NCI-H1105 (cell line): ENCODE results near the gene OGDH.

Experiments
- DNase-seq: peaks from one replicate; lab custom pipeline; 2025; lab: John Stamatoyannopoulos, UW

Gene OGDH

DNA sequence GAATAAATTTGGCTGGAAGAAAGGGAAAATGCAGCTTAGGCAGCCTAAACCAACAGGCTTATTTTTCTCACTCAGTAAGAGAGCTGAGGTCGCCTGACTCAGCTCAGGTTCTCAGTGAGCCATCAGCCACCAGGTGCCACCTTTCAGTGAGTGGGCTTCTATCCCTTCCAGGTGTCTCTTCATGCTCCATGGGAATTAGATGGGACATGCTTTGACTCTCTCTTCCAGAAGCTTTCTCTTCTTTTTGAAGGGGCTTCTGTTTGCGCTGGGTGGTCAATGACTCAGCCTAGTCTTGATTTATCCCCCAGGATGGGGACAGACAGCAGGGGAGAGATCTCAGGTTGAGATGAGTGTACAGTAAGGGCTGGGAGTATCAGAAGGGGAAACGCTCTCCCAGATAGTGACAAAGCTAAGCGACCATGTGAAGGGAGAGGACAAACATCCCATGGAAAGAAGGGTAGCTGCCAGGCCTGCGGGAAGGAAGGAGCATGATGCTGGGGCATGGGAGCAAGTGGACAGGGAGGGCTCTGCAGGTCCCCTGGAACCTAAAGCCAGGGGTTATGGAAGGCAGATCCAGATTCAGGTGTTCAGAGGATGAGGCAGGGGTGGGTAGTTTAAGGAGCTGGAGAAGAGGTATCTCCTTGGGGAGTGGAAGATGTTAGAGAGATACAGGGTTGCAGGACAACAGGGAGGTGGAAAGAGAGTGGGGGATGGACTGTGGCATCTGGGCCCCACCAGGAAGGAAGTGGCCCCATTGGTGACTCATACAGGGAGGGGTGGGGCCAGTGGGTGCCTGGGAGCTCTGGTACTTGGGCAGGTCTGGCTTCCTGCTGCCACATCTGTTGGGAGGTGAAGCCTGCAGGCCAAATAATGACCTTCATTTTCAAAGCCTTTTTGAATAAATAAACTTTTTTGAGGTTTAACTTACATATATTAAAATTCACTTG lies 32.5 kb downstream of the OGDH start:
- no peak for DNase-seq

DNA sequence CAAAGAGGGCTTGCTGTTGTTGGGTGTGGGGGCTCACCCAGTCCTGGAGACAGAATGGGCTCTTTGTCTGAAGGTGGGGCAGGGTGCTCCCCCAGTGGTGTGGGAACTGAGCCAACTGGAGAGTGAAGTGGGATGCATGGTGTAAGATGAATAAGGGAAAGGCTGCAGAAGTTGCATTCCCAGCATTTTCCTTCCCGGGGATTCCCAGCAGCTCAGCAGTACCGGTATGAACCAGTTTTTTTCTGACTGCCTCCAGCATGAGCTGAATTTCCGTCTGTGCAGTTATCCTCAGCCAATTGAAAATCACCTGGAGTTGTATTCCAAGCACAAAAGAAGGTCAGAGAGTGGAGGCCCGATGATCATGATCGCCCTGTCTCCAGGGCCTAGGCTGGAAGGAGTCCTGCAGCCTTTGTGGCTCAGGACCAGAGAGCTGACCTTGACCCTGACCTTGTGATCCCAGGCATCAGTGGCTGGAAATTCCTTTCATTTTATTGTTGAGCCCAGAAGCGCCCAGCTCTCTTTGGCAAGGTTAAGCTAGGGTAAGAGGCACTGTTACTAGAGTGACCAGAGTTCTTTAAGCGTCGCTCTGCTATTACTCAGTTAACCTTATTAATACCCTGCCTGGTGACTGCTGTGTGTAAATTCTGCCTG lies 33.4 kb downstream of the OGDH start:
- DNase-seq = no peak

DNA sequence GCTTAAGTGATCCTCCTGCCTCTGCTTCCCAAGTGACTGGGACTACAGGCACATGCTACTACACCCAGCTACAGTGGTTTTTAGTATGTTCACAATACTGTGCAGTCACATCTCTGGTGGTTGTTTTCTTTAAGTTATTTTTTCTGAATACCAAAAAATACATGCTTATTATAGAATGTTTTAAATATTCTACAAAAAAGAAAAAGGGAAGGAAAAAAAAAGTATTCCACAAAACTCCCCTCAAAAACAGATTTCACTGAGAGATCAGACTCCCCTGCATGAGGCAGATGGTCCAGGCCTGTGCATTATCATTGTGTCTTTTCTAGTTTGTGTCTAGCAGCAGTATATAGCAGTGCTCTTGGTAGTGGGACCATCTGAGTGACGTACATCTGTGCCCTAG lies 36.8 kb downstream of the OGDH start:
- no peak for DNase-seq

DNA sequence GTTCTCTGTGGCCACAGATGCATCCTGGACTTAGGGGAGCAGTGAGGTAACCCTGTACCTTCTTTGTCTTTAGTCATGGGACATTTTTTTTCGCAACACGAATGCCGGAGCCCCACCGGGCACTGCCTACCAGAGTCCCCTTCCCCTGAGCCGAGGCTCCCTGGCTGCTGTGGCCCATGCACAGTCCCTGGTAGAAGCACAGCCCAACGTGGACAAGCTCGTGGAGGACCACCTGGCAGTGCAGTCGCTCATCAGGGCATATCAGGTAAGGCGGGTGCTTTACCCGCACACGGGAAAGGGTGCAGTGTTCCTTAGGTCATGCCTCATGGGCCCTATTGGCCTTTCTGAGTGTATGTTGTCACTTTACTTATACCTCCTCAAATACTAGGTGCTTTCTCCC lies 38.8 kb downstream of the OGDH start:
- DNase-seq = no peak

DNA sequence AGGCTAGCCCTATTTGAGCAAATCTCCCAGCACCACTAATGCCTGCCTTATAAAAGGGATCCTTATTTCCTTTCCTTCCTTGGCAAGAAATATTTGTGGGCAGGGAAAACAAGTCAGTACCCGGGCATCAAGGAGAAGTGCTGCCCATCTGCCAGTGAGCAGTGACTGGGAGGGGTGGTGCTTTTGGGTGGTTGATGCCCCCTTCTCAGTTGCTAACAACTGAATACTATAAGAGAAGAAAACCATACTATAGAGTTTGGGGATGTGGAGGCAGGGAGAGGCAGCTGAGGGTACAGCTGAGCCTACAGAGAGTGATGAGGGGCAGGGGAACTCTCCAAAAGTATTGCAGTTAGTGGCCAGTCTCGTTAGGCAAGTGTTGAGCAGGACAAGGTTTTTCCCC lies 39.3 kb downstream of the OGDH start:
- DNase-seq = no peak

DNA sequence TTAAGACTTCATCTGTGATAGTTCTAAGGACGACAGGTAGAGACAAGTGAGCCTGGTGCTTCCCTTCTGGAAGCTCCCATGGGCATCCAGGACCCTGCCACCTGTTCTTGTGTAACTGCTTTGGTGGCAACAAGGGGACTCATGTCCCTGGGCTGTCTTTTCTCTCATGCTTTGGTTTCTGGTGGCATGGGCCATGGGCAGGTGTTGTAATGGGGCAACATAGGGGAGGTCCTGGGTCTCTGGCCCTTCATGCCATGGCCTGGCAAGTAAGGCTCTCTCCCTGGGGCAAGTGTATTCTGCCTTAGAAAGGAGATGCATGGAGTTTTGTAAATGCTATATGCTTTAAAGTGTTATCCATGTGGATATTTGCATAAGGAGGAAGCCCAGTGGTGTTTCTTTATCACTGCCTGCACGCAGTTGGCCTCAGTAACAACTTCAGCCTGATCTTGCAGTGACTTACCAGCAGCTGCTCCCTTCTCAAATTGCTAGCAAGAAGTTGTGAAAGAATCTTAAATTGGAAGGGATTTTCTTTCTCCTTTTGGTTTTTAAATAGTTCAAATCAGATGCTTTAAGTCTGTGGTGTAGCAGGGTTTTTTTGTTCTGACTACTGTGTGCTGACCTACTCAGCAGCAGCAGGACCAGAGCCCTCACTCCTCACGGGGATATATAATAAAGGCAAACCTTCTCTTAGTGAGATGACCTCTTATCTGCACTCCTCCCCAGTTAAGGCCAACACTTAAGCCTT lies 39.9 kb downstream of the OGDH start:
- no peak for DNase-seq

DNA sequence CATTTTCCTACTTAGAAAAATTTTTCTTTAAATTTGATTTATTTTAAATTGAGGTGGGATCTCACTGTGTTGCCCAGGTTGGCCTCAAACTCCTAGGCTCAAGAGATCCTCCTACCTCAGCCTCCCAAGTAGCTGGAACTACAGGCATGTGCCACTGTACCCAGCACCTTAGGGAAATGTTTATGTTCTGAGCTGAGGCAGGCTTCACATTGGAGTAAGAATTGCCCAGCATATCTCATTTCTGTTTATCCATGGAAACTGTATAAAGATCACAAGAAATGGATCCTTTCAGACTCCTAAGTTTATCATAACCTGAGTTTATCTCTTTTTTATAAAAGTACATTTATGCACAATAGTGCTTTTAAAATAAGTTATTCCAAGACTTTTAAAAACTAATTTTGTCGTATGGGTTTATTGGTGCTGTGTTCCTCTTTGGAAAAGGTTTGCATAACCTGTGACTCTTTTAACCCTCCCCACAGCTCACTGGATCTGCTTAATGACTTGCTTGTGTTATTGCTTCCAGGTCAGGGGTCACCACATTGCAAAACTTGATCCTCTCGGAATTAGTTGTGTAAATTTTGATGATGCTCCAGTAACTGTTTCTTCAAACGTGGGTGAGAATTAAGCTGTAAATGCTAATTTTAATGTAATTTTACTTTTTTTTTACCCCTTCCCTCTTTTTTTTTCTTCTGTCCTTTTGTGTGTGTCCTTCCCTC lies 40.7 kb downstream of the OGDH start:
- DNase-seq = no peak

DNA sequence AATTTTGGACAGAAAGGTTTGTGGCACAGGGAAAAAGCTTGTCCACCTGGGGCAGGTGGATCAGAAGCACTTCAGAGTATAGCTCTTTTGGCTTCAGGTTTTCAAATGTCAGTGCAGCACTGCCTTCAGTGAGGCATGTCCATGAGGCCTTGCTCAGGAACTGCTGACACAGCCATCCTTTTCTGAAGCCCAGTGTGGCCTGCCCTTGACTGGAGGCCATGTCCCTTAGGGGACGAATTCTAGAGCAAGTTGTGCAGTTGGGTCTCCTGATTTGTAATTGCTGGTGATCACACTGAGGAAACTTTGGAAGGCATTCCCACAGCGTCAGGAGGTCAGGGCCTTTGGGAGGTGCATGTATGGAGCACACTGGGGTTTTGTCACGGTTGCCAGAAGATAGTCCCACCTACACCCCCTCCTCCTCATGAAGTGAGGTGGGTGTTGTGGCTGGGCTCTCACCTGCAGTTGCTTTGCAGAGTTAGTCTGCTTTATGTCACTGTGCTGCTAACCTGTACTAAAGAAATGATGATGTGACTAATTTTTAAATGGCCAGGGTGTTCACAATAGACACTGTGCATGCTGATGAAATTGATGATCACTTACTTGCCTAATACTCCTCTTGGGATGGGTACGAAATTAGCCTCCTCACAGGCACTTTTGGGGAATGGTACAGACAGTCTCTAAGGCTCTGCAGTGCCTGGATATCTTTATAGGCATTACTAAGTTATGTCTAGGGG lies 41.7 kb downstream of the OGDH start:
- no peak for DNase-seq

DNA sequence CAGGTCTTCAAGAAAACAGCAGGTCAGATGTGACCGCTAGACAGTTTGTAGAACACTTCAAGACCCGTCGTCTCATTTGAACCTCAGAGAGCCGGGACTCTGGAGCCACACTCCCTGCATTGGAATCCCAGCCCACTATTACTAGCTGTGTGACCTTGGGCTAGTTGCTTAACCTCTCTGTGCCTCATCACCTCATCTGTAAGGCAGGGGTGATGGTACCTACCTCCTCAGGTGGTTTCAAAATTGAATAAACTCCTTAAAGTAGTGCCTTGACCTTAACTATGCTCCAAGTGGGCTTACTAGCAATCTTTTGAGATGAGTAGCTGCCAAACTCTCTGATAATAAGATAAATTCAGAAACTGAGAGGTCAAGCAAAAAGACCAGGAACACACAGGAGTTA lies 43.8 kb downstream of the OGDH start:
- DNase-seq = no peak

DNA sequence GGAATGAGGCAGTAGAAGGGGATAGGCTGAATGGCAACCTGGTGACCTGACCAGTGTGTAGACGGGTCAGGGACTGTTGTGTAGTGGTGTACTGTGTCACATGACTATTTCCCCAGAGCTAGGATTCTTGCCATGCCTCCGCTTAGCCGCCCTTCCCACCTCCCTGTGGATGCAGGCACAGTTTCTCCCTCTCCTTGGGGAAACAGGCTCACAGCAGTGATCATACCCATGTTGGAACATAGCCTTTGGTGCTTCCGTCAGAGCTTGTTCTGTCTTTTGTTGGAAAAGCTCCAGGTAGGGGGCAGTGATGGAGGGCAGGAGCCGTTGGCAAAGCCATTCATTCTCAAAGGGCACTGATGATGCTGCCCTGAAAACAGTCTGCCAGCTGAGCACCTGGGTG lies 44.3 kb downstream of the OGDH start:
- no peak for DNase-seq

DNA sequence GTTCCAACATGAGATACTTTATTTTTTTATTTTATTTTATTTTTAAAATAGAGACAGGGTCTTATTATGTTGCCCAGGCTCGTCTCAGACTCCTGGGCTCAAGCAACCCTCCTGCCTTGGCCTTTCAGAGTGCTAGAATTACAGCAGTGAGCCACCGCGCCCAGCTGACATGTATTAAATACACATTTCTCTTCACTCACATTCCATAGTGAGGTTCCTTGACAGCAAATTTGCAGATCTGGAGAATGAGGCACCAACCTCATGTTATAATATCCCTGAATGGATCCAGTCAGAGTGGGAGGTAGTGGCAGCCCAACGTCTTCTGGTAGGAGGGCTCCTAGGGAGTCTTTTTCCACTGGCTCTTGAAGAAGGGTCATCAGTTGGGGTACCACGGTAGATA lies 46.1 kb downstream of the OGDH start:
- DNase-seq = no peak

DNA sequence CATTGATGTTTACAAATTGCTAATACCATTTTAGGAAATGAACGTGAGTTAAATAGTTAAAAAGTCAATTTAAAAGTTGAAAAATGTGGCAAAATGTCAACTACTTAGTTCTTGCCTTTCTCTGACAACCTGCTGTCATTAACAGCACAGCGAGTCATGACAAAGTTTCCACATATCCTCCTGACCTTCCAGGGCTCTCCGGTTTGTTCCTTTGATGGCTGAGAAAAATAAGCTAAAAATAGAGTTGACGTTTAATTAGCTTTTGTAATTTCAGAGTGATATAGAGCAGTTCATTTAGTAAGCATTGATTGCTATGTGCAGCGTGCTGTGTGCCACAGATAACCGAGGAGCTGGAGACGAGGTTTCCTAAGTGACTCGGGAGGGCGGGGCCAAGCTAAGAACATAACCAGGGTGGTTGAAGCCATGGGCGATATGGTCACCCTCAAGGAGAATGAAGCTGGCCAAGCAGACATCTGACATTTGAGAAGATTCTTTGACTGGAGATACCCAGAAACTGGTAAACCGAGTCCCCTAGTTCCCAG lies 47.9 kb downstream of the OGDH start:
- no peak for DNase-seq

DNA sequence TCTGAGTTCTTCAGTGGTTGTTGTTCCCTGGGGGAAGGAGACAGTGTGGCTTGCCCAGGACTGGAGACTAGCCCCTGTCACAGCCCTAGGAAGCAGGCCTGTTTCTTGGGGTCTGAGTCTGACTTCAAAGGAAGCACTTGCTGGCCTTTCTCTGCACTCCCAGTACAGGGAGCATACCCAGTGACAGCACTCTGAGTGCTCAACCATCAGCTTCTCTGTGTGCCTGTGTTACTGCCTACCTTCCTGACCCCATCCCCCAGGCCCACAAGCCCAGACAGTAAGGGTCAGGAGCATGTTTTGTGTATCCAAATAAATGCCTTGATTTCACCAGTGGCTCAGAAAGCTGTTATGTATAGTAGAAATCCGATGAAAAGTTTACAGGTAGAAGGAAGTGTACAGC lies 48.9 kb downstream of the OGDH start:
- DNase-seq = no peak

DNA sequence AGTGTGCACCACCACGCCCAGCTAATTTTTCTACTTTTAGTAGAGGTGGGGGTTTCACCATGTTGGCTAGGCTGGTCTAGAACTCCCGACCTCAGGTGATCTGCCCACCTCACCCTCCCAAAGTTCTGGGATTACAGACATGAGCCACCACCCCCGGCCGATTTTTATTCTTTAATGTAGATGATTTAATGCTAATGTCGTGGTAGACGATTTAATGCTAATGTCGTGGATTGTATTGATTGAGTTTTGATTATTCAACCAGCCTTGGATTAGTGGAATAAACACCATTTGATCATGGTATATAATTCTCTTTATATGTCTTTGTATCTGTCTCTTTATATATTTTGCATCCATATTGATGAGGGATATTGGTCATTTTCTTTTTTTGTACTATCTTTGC lies 52.6 kb downstream of the OGDH start:
- DNase-seq = no peak

DNA sequence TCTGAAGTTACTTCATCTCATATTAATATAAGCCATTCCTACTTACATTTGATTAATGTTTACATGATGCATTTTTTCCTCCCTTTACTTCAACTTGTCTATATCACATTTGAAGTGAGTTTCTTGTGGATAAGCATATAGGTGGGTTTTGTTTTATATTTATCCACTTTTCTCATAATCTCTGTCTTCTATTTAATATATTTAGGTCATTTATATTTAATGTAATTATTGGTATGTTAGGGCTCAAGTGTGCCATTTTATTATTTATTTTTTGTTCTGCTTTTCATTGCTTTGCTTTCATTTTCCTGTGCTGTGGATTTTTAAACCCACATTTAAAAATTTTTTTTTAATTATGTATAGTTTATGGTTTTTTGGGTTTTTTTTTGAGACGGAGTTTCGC lies 54.8 kb downstream of the OGDH start:
- no peak for DNase-seq

DNA sequence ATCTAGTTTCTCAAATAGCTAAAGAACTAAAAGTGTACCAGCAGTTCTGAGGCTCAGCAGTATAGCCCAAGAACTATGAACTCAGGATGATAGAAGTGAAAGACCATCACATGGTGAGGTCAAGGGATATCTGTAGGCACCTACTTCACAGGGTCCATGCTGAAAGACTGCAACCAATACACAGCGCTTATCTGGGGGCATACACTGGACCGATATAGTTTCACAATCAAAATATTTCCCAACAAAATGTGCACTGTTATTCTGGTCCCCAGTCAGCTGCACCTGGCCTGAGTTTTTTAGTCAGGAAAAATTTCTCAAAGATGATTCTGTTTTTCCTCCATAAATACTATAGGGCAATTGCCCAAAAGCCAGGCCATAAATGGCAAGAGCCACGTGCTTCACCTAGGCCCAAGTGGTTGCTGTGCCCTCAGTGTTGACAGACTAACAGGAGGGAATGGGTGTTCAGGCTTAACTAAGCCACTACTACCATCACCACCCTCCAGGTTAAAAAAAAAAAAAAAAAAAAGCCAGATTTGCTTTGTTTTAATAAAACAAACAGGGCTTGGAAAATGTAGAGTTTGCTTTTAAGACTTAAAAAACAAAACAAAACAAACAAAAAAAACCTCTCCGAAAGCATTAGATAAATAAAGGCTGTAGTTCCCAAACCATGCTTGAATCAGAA lies 58.5 kb downstream of the OGDH start:
- DNase-seq = no peak

DNA sequence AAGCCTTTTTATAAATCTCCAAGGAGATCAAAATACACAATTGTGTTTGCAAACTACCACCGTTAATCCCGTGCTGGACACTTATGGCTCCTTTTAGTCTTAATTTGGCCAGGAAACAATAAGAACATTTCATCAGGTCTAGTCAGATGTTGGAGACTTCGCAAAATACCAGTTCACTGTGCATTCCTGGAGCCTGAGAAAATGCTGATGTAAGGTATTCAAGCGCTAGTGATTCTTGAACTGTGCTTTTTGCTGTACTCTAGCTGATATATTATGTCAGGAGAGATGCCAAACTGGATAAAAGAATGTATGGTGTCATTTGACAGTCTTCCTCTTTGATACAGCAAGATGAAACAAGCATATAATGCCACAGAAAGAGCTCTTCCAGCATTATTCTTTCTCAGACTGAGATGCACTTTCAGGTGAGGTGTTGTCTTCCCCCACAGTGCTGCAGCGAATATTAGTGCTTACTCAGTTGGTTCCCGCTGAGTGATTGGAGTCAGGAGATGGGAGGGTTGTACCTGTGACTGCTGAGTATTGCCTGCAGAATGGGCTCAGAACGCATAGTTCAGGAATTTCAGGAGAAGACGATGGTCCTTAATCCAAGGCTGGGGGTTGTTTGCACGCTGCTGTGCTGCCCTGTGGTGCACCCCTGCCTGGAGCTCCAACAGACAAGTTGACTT lies 59.2 kb downstream of the OGDH start:
- no peak for DNase-seq

DNA sequence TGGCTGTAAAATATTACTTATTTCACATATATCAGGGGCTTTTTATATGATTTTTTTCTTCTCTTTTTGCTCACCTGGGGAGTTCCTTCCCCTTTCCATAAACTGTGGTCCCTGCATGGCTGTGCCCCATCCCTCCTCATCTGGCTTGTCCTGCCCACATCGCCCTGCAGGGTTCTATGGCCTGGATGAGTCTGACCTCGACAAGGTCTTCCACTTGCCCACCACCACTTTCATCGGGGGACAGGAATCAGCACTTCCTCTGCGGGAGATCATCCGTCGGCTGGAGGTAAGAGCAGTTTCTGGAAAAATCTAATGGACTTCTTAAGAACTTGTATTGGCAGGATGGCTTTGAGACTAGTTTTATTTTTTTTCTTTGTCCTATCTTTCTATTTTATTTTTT lies 60.1 kb downstream of the OGDH start:
- DNase-seq = no peak

DNA sequence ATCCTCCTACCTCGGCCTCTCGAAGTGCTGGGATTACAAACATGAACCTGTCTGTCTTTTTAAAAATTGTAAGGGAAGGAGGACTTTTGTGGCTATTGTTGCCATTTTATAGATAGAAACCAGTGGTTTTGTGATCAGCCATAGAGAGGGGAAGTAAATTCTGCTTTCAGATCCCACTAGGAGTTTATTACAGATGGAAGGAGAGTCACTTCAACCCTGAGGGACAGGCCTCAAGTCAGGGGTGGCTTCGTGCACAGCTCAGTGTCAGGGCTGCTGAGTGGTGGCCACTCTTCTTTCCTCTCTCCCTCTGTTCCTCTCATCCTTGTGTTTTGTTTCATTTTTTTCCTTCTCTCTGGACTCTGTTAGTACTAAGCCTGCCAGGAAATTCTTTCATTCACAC lies 60.8 kb downstream of the OGDH start:
- no peak for DNase-seq

DNA sequence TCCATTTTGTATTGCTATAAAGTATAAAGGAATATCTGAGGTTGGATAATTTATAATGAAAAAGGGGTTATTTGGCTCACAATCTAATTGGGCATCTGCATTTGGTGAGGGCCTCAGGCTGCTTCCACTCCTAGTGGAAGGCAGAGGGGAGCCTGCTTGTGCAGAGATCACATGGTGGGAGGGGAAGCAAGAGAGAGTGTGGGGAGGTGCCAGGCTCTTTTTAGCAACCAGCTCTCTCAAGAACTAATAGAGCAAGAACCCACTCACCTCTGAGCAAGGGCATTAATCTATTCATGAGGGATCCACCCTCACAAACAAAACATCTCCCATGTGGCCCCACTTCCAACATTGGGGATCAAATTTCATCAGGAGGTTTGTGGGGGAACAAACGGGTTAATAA lies 64.6 kb downstream of the OGDH start:
- no peak for DNase-seq
